HL-60 (cell line): ENCODE measurements around the gene UNCX.

Source experiments
- DNase-seq, 2 experiments: peaks; one replicate each; pipeline ENCODE4 v3.0.0-alpha.2; 2010 to 2020; ENCODE audit warnings: low read depth in 1 of 2, low spot score in 1 of 2
- H3K27ac ChIP-seq: fragments of 250-450 bp; sonication (Bioruptor Pico); replicated peaks from 2 replicates; pipeline ENCODE4 v1.5.1; 2020; ENCODE audit warnings: mild to moderate bottlenecking, moderate library complexity
- H3K27me3 ChIP-seq: fragments of 250-450 bp; sonication (Bioruptor Pico); 2 replicates; pipeline ENCODE4 v1.5.1; 2021; ENCODE audit warnings: mild to moderate bottlenecking, moderate library complexity; ENCODE audit not compliant: insufficient read depth, poor library complexity, severe bottlenecking
- H3K4me3 ChIP-seq: replicated peaks from 2 replicates; pipeline ENCODE4 v1.5.1; 2011; ENCODE audit warnings: mild to moderate bottlenecking, control low read depth, low read length; ENCODE audit not compliant: insufficient read depth
- GABPA ChIP-seq: IDR thresholded peaks from 2 replicates; pipeline ENCODE4 v1.6.1; 2012; ENCODE audit warnings: low read depth
- POLR2AphosphoS5 ChIP-seq: IDR thresholded peaks from 2 replicates; pipeline ENCODE4 v1.6.1; 2012; ENCODE audit warnings: low read depth
- REST ChIP-seq: IDR thresholded peaks from 2 replicates; pipeline ENCODE4 v1.6.1; 2012; ENCODE audit warnings: low read depth; ENCODE audit not compliant: insufficient replicate concordance
- SPI1 ChIP-seq: IDR thresholded peaks from 2 replicates; pipeline ENCODE4 v1.6.1; 2012; ENCODE audit warnings: low read depth, mild to moderate bottlenecking, borderline replicate concordance
- TF ChIP-seq, protein P1 (sequence below): IDR thresholded peaks from one replicate; pipeline ENCODE4 v1.5.1; 2011; ENCODE audit warnings: low read length, control low read depth, inconsistent platforms; ENCODE audit not compliant: insufficient read depth

Gene UNCX

DNA sequence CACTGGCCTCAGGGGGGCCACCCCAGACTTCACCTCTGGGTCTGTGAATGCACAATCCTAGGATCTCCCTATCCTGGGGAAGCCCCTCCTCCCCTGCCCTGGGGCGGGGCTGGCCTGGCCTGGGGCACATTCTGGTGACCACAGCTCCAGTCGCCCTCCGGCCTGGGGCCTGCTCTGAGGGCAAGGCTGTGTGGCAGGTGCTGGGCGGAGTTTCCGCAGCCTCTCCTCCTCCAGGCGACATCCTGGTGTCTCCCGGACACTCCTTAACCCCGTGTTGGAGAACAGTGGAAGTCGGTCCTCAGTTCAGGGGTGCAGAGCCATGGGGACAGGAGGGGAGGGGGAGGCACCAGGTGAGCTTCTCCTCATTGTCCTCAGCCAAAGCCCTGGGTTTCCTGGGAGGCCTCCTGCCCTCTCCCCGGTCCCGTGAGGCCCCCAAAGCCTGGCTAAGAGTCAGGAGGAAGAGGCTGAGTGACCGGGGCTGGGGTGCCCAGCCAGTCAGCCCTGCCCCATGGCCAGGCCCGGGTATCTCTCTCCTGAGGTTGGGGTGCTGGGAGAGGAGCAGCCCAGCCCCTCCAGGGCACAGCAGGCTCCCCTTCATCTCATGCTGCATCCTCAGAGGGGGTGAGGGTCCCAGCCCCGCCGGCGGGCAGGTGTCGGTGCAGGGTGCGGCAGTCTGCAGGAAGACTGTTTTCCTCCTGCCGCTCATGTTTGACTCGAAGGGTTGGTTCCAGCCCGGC lies 22.6 kb downstream of the UNCX start:
- Histone ChIP-seq H3K4me3 (no peak overlapping the region), H3K27ac (no peak overlapping the region), H3K27me3 (peaks cover 50% of the 10 kb centered on the region)
- TF ChIP-seq, protein P1, sequence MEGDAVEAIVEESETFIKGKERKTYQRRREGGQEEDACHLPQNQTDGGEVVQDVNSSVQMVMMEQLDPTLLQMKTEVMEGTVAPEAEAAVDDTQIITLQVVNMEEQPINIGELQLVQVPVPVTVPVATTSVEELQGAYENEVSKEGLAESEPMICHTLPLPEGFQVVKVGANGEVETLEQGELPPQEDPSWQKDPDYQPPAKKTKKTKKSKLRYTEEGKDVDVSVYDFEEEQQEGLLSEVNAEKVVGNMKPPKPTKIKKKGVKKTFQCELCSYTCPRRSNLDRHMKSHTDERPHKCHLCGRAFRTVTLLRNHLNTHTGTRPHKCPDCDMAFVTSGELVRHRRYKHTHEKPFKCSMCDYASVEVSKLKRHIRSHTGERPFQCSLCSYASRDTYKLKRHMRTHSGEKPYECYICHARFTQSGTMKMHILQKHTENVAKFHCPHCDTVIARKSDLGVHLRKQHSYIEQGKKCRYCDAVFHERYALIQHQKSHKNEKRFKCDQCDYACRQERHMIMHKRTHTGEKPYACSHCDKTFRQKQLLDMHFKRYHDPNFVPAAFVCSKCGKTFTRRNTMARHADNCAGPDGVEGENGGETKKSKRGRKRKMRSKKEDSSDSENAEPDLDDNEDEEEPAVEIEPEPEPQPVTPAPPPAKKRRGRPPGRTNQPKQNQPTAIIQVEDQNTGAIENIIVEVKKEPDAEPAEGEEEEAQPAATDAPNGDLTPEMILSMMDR = no peak
- TF ChIP-seq POLR2AphosphoS5 = no peak
- no peak for TF ChIP-seq REST
- TF ChIP-seq GABPA = no peak
- no peak for TF ChIP-seq SPI1
- no peak for DNase-seq

DNA sequence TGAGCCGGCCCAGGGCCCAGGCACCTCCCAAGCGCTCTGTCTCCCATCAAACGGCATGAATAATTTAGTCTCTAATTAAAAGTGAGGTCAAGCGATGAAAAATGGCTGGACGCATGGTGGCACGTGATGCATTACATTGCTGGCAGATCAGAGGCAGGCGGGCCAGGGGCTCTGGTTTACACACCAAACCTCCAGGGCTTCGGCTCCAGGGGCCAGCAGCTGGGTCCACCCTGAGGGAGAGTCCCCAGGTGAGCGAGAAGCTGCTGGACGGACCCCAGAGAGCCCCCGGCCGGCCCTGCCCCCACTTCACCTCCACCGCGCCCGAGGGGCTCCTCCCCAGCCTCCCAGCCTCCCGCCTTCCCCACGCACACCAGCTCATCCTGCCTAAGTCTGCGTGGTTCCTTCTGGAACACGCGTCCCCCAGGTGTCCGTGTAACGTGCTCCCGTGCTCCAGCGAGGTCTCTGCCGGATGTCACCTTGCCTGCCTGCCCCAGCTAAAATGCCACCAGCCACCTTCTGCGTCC lies 23.2 kb downstream of the UNCX start:
- H3K27me3 ChIP-seq = peaks cover 50% of the 10 kb centered on the region
- DNase-seq = no peak
- TF ChIP-seq POLR2AphosphoS5 (no peak), SPI1 (no peak), REST (no peak), GABPA (no peak)
- TF ChIP-seq, protein P1 = no peak
- H3K4me3 ChIP-seq = no peak overlapping the region
- no peak overlapping the region for H3K27ac ChIP-seq

GRCh38 chr7:1256621-1257020 lies 23.9 kb downstream of the UNCX start:
- DNase-seq = no peak
- TF ChIP-seq, protein P1 = no peak
- TF ChIP-seq GABPA (no peak), POLR2AphosphoS5 (no peak), SPI1 (no peak), REST (no peak)
- Histone ChIP-seq H3K27ac (no peak overlapping the region), H3K4me3 (no peak overlapping the region), H3K27me3 (peaks cover 50% of the 10 kb centered on the region)
